DOHH2 (cell line): Measurements from ENCODE around the gene SELP.

Experiments
- H3F3A ChIP-seq: fragments of 200-600 bp; sonication (generic), shearing (Covaris generic); 2 replicates; pipeline ENCODE4 v1.6.0; 2016; ENCODE audit warnings: antibody characterized with exemption, mild to moderate bottlenecking; ENCODE audit not compliant: control insufficient read depth, insufficient read depth
- H3K27ac ChIP-seq: fragments of 200-600 bp; sonication (generic); 2 replicates; pipeline ENCODE4 v1.5.1; 2014; ENCODE audit warnings: low read depth, mild to moderate bottlenecking, low read length, moderate library complexity
- H3K27me3 ChIP-seq: fragments of 200-600 bp; sonication (generic); 2 replicates; pipeline ENCODE4 v1.6.1; 2014; ENCODE audit warnings: mild to moderate bottlenecking, low read length, mixed read lengths; ENCODE audit not compliant: control insufficient read depth
- H3K36me3 ChIP-seq: fragments of 200-600 bp; sonication (generic); 2 replicates; pipeline ENCODE4 v1.6.1; 2014; ENCODE audit warnings: mild to moderate bottlenecking, low read length, moderate library complexity, mixed read lengths; ENCODE audit not compliant: control insufficient read depth
- H3K4me1 ChIP-seq: fragments of 200-600 bp; sonication (generic); 2 replicates; pipeline ENCODE4 v1.6.1; 2014; ENCODE audit warnings: mild to moderate bottlenecking, low read length, mixed read lengths; ENCODE audit not compliant: control insufficient read depth
- H3K4me2 ChIP-seq: fragments of 200-600 bp; sonication (generic); 2 replicates; pipeline ENCODE4 v1.6.0; 2014; ENCODE audit warnings: mild to moderate bottlenecking, low read length, moderate library complexity
- H3K4me3 ChIP-seq: fragments of 200-600 bp; sonication (generic); 2 replicates; pipeline ENCODE4 v1.5.1; 2014; ENCODE audit warnings: mild to moderate bottlenecking, low read length, mixed read lengths
- H3K79me2 ChIP-seq: fragments of 200-600 bp; sonication (generic); 2 replicates; pipeline ENCODE4 v1.6.1; 2014; ENCODE audit warnings: mild to moderate bottlenecking, low read length, mixed read lengths; ENCODE audit not compliant: control insufficient read depth
- H3K9me2 ChIP-seq: fragments of 200-600 bp; sonication (generic); replicated peaks from 2 replicates; pipeline ENCODE4 v1.6.1; 2014; ENCODE audit warnings: mild to moderate bottlenecking, low read length, mixed read lengths; ENCODE audit not compliant: control insufficient read depth
- H3K9me3 ChIP-seq: fragments of 200-600 bp; sonication (generic); 2 replicates; pipeline ENCODE4 v1.6.1; 2014; ENCODE audit warnings: antibody characterized with exemption, low read length, mixed read lengths; ENCODE audit not compliant: control insufficient read depth, insufficient read depth
- H4K20me1 ChIP-seq: fragments of 200-600 bp; sonication (generic); 2 replicates; pipeline ENCODE4 v1.6.0; 2014; ENCODE audit warnings: low read depth, mild to moderate bottlenecking, antibody characterized with exemption, low read length, moderate library complexity; ENCODE audit not compliant: control insufficient read depth, insufficient read depth
- CTCF ChIP-seq: fragments of 200-600 bp; sonication (generic); IDR thresholded peaks from one replicate; pipeline ENCODE4 v1.5.1; 2014; ENCODE audit warnings: antibody characterized with exemption, mild to moderate bottlenecking, low read depth, low read length; ENCODE audit not compliant: poor library complexity, severe bottlenecking
- EZH2phosphoT487 ChIP-seq: fragments of 200-600 bp; sonication (generic); IDR thresholded peaks from 2 replicates; pipeline ENCODE4 v1.6.1; 2017; ENCODE audit warnings: borderline replicate concordance, mild to moderate bottlenecking, antibody characterized with exemption, low read length, moderate library complexity, mixed read lengths

The SELP gene

GRCh38 chr1:169634145-169634544, 4.2 kb upstream of the SELP start:
- Histone ChIP-seq H3K9me2 (no peaks in the 10 kb centered on the region), H3K79me2 (no peaks in the 10 kb centered on the region), H4K20me1 (no peaks in the 10 kb centered on the region), H3K9me3 (peaks cover 13% of the 10 kb centered on the region), H3K4me1 (no peaks in the 10 kb centered on the region), H3K36me3 (no peaks in the 10 kb centered on the region), H3F3A (no peaks in the 10 kb centered on the region), H3K27me3 (no peaks in the 10 kb centered on the region), H3K4me3 (no peak overlapping the region), H3K4me2 (no peak overlapping the region), H3K27ac (no peak overlapping the region)
- TF ChIP-seq CTCF: no peak
- no peak for TF ChIP-seq EZH2phosphoT487

GRCh38 chr1:169631249-169631648, 1.3 kb upstream of the SELP start:
- peaks cover 13% of the 10 kb centered on the region for H3K9me3 ChIP-seq
- no peaks in the 10 kb centered on the region for H3K27me3 ChIP-seq
- H3K4me3 ChIP-seq: no peak overlapping the region
- TF ChIP-seq CTCF (no peak), EZH2phosphoT487 (no peak)
- H3K79me2 ChIP-seq: no peaks in the 10 kb centered on the region
- no peak overlapping the region for H3K27ac ChIP-seq
- no peaks in the 10 kb centered on the region for H3K9me2 ChIP-seq
- H3K36me3 ChIP-seq: no peaks in the 10 kb centered on the region
- no peaks in the 10 kb centered on the region for H3K4me1 ChIP-seq
- no peak overlapping the region for H3K4me2 ChIP-seq
- no peaks in the 10 kb centered on the region for H3F3A ChIP-seq
- H4K20me1 ChIP-seq: no peaks in the 10 kb centered on the region

- H3K4me2 ChIP-seq: no peak overlapping the region
- H3K4me1 ChIP-seq: no peaks in the 10 kb centered on the region
- TF ChIP-seq CTCF: no peak
- no peak for TF ChIP-seq EZH2phosphoT487
- no peaks in the 10 kb centered on the region for H4K20me1 ChIP-seq
- H3K27ac ChIP-seq: no peak overlapping the region
- no peaks in the 10 kb centered on the region for H3K9me3 ChIP-seq
- no peaks in the 10 kb centered on the region for H3K9me2 ChIP-seq
- no peaks in the 10 kb centered on the region for H3K27me3 ChIP-seq
- H3K79me2 ChIP-seq: no peaks in the 10 kb centered on the region
- no peaks in the 10 kb centered on the region for H3K36me3 ChIP-seq
- H3K4me3 ChIP-seq: no peak overlapping the region
- H3F3A ChIP-seq: no peaks in the 10 kb centered on the region
These were observed 5.0 kb downstream of the SELP start for GRCh38 chr1:169624912-169625311.

- Histone ChIP-seq H4K20me1 (no peaks in the 10 kb centered on the region), H3K9me3 (no peaks in the 10 kb centered on the region), H3F3A (no peaks in the 10 kb centered on the region), H3K9me2 (no peaks in the 10 kb centered on the region), H3K4me1 (no peaks in the 10 kb centered on the region), H3K27ac (no peak overlapping the region), H3K36me3 (no peaks in the 10 kb centered on the region), H3K4me3 (no peak overlapping the region), H3K27me3 (no peaks in the 10 kb centered on the region), H3K4me2 (no peak overlapping the region), H3K79me2 (no peaks in the 10 kb centered on the region)
- TF ChIP-seq EZH2phosphoT487: no peak
- no peak for TF ChIP-seq CTCF
These were observed 5.8 kb downstream of the SELP start for GRCh38 chr1:169624122-169624521.
